NCI-H82 (cell line): ENCODE results near the gene KRT81.
A peak's percentile ranks its signal among the peaks of the same experiment; 100 is the strongest.
"Not testable (repeated sequence)": the region's sequence is repeated elsewhere in the genome, so short reads cannot be mapped to it uniquely, and the experiment has no call there.

Experiments used
- DNase-seq: peaks from one replicate; lab custom pipeline; 2025; lab: John Stamatoyannopoulos, UW

The KRT81 gene

GRCh38 chr12:52317468-52318052 is 26.2 kb upstream of the KRT81 start:
- no peak for DNase-seq

DNA sequence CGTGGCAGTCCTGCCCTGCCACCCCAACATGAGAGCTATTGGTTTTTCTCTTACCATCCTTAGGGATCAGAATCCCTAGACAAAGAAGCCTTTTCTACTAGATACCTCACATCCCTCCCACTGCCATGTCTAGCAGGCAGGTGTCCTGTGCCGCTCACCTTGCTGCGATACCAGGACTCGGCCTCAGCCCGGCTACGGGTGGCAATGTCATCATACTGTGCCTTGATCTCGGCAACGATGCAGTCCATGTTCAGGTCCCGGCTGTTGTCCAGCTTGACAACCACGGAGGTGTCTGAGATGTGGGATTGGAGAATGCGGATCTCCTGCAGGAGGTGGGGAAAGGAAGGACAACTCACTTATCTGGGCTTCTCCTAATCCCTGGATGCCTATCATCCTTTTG is 25.4 kb upstream of the KRT81 start:
- DNase-seq: no peak

DNA sequence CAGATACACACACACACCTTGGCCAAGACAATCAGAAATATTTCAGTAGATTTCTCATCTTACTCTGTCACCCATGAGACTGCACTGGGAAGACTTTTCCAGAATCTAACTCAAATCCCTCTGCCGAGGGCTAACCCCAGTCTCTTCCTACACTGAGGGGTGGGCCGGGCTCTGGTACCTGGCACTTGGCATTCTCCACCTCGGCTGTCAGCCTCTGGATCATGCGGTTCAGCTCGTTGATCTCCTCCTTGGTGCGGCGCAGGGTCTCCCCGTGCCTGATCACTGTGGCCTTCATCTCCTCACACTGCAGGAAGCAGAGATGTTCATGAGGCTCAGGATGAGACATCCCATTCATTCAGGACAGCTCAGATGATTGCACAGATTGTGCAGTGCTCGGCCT is 25.0 kb upstream of the KRT81 start:
- DNase-seq: no peak

DNA sequence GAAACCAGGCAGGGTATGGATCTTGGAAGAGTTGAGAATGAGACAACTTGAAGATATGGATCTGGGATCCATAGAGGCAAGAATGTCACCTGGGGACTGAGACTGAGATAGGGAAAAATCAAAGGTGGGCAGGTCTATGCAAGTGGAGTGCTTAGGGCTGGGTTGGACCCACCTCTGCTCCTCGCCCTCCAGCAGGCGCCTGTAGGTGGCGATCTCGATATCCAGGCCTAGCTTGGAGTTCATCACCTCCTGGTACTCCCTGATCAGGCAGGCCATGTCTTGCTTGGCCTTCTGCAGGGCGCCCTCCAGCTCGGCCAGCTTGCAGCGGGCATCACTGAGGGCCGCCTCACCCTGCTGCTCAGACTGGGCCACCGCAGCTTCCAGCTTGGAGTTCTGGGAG is 24.4 kb upstream of the KRT81 start:
- peak; percentile 61 for DNase-seq

GRCh38 chr12:52314511-52314910 is 23.2 kb upstream of the KRT81 start:
- no peak for DNase-seq

- no peak for DNase-seq
These were observed 22.6 kb upstream of the KRT81 start for GRCh38 chr12:52313926-52314325.

GRCh38 chr12:52313461-52313860 is 22.1 kb upstream of the KRT81 start:
- DNase-seq: no peak

DNA sequence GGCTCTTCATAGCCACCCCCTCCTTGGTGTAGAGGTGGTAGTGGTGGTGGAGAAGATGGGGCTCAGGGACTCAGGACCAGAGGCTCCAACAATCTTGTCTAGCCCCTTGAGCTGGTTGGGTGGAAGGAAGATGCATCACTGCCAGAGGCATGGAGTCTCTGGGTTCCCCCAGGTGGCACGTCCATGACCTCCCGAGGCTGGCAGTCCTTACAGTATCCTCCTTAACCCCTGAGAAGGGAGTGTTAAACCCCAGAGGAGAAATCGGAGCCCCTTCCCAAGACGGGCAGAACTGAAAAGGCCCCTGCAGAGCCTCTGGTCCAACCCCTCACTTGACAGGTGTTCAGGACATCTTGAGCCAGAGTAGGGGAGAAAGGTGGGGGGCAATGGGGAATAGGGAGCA is 20.8 kb upstream of the KRT81 start:
- no peak for DNase-seq

GRCh38 chr12:52311285-52311648 is 19.9 kb upstream of the KRT81 start:
- no peak for DNase-seq

DNA sequence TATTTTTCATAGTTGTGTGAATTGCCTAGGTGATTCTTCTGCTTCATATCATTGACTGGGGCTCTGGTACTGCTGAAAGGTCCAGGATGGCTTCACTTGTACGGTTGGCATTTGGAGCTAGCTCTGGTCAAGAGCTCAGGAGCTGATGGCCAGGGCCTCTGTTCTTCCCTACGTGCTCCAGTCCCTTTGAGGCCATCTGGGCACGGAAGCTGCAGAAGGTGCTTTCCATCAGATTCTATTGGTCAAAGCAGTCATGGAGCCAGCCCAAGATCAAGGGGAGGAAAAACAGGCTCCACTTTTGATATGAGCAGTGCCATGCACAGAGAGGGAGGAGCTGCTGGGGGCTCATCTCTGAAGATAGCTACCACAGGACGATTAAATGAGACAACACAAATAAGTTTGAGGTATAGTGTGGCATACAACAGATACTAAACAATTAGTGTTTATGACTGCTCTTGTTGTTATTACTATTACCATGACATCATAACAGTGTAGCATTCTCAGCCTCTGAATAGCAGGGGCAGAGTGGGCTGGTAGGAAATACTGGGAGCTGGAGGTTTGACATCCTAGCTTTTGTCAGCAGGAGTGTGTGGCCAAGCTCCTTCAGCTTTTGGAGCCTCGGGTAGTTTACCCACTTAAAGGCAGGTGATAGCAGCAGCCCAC is 19.4 kb upstream of the KRT81 start:
- no peak for DNase-seq

DNA sequence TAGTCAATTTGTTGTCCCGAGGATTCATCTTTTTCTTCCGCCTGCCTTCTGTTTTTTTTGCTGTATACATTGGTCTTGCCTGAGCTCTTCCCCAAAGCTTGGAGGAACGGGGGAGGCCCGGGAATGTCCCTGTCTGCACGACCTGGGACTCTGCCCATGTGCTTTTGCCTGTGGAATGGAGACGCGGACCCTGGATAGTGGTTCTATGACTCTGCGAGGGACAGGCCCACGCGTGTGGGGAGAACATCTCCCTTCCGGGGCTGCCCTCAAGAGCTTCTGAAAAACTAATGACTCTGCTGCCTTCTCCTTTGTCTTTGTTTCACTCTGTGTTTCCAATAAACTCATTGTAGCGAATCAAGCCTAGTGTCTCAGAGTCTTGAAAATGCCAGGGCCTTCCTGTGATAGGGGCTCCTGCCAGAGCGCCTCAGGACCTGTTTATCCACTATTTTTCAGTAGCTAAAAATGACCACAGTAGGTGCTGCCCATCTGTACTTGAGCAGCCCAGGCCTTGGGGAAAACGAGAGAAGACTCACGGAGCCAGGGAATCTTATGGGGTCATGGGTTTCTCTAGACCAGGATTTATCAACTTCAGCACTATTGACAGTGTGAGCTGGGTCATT is 17.6 kb upstream of the KRT81 start:
- DNase-seq: no peak

DNA sequence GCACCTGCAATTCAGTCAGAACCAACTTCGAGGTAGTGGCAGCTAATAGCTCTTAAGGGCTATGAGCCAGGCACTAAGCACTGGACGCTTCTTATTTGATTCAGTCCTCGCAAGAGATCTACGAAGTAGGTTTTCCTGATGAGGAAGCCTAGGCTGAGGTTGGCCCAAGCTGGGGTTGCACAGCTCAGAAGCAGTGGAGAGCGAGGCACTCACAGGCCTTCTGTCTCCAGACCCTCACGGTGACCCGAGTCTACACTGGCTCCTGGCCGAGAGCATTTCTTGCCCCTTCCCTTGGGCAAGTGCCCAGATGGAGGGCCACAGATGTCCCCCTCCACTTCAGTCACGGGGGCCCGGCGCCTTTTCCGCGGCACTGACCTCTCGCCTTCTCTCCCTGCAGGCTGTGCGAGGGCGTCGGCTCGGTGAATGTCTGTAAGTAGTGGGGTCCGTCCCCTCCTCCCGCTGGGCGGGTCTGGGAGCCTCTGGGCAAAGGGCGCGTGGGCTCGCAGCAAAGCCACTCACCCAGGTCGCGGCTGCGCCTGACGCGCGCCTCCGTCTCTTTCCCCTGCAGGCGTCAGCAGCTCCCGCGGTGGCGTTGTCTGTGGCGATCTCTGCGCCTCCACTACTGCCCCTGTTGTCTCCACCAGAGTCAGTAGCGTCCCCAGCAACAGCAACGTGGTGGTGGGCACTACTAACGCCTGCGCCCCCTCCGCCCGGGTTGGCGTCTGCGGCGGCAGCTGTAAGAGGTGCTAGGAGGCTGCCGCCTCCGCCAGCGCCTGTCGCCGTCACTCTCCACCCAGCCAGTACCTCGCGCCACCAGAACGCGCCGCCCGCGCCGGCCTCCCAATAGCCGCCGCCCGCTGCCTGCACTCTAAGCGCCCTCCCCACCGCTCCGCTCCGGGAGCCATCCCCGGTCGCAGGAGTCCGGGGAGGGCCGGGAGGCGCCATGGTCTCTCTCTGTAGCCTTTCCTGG is 16.8 kb upstream of the KRT81 start:
- peak; percentile 74 for DNase-seq

DNA sequence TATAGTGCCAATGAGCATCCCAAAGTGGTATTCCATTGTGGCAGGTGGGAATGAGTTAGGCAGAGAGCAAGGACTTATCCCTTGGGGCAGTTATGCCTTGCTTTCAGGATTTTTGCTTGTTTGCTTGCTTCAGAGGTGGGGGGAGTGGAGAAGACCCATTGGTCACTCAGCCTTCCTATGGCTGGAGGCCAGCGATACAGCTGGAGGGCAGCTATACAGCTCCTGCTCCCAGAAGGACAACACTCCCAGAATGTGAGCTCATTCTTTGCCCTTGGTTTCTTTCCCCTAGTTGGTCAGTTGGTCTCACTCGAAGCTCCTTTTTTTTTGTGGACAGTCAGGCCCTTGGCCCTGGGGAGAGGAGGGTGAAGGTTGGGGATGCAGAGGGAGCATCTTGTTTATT is 15.4 kb upstream of the KRT81 start:
- DNase-seq: no peak

GRCh38 chr12:52305921-52306705 is 14.8 kb upstream of the KRT81 start:
- DNase-seq: no peak

- DNase-seq: not testable (repeated sequence)
These were observed 13.6 kb upstream of the KRT81 start for GRCh38 chr12:52304941-52305411.

DNA sequence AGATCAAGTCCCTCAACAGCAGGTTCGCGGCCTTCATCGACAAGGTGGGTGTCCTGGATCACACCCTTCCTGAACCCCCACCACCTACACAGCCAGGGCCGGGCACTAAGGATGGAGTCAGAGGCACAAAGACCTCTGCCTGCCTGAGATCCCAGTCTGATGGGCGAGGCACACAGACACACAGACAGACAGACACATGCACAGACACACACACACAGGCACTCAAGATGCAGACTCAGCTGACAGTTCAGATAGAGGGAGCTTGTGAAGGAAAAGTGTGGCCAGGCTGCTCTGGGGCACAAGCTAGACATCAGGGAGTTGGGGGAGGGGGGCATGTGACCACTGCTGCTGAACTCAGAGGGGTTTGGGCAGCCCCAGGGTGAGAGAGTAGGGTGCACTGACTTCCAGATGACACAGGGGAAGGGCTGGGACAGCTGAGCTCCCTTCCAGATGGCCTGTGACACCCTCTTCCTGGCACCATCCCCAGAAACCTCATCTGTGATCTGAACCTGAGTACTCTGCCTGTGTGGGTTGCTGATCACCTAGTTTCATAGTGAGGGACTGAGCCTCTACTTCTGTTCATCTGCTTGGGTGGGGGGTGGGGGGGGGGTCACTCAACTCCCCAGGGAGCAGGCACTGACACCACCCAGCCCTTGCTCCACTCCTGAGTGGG is 11.0 kb upstream of the KRT81 start:
- DNase-seq: not testable (repeated sequence)

- not testable (repeated sequence) for DNase-seq
These were observed 10.4 kb upstream of the KRT81 start for GRCh38 chr12:52301721-52302120.

- DNase-seq: no peak
These were observed 9.7 kb upstream of the KRT81 start for GRCh38 chr12:52300796-52301691.

DNA sequence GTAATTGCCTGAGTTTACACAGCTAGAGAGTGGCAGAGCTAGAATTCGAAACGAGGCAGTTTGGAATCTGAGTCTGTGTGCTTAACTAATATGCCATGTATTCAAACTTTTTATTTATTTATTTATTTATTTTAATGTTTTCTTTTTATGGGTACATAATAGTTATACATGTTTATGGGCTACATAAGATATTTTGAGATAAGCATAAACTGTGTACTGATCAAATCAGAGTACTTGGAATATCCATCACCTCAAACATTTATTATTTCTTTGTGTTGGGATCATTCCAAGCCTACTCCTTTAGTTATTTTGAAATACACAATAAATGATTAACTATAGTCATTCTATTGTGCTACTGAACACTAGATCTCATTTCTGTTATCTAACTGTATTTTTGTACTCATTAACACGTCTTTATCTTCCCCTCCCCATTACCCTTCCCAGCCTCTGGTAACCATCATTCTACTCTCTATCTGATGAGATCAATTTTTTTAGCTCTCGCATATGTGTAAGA is 7.4 kb upstream of the KRT81 start:
- DNase-seq: no peak
